Measurements from ENCODE around the gene NKX1-1.

The NKX1-1 gene

GRCh38 chr4:1356181-1356998 is 49.9 kb downstream of the NKX1-1 start:
- DNase-seq = peak in 1 of 2 donors; percentile 42

- no peak for DNase-seq
Measured at GRCh38 chr4:1355378-1355777, 50.9 kb downstream of the NKX1-1 start.

- DNase-seq = no peak
Measured at GRCh38 chr4:1354983-1355275, 51.3 kb downstream of the NKX1-1 start.

GRCh38 chr4:1354136-1354982 is 51.9 kb downstream of the NKX1-1 start:
- no peak for DNase-seq

- DNase-seq = no peak
Measured at GRCh38 chr4:1353186-1354055, 52.8 kb downstream of the NKX1-1 start.

All from bone marrow (tissue), 2 donors.